Stimulated activated CD4-positive, alpha-beta T cell treated with anti-CD3 and anti-CD28 coated beads, Interleukin-12 subunit alpha, Interleukin-12 subunit beta, amount 100 ng/mL, for 4 hours (primary cell): ENCODE results near the gene PELO.
"Not testable (repeated sequence)": the region's sequence is repeated elsewhere in the genome, so short reads cannot be mapped to it uniquely, and the experiment has no call there.

Experiments used
- DNase-seq: peaks from one replicate; pipeline ENCODE4 v3.0.0-alpha.2; 2020

Gene PELO, protein sequence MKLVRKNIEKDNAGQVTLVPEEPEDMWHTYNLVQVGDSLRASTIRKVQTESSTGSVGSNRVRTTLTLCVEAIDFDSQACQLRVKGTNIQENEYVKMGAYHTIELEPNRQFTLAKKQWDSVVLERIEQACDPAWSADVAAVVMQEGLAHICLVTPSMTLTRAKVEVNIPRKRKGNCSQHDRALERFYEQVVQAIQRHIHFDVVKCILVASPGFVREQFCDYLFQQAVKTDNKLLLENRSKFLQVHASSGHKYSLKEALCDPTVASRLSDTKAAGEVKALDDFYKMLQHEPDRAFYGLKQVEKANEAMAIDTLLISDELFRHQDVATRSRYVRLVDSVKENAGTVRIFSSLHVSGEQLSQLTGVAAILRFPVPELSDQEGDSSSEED

GRCh38 chr5:52787600-52788504, at the start of gene PELO, which contains the start of gene ITGA1:
PELO (plus strand) TSS chr5:52787916; CDS start chr5:52800395, 12,479 bp downstream.
ITGA1 (plus strand) TSS chr5:52787916; CDS start chr5:52788354, 438 bp downstream.
- peak; percentile 21 for DNase-seq

- DNase-seq, result no peak
Measured at GRCh38 chr5:52738095-52738506, 49.6 kb upstream of the PELO start.

DNA sequence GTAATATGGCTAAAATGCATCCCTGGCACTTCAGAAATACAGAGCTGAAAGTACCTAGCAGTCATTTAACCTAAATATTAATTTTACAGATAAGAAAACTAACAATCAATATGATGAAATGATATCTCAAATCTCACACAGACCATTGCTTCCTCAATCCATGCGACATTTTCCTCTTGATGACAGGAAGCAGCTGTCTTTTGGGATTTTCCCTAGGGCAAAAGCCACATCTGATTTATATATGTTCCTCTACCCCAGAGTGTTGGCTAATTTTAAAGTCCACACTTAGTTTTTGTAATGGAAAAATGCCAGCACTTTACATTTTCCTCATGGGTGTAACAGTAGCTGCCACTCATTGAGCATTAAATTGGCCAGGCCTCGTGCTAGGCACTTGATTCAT, 47.7 kb upstream of the PELO start:
- no peak for DNase-seq

DNA sequence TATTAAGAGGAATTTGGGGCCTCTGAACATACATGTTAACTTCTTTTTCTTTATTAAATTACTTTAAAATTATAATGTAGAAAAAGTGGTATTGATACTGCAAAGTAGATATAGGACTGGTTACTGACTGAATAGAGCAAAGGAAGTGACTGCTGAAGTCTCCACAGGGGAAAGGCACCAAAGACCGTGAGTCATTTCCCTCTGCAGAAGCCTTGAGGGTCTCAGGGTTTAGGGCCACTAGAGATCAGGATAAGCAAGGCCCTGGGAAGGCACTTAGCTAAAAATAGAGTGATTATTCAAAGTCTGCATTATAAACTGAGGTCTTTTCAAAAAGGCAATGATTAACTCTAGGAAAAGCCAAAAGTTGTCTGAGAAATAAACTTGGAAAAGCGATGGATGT, 44.7 kb upstream of the PELO start:
- DNase-seq, result no peak

GRCh38 chr5:52743529-52743928, 44.2 kb upstream of the PELO start:
- DNase-seq, result no peak

GRCh38 chr5:52743970-52744369, 43.7 kb upstream of the PELO start:
- DNase-seq, result peak; percentile 4

DNA sequence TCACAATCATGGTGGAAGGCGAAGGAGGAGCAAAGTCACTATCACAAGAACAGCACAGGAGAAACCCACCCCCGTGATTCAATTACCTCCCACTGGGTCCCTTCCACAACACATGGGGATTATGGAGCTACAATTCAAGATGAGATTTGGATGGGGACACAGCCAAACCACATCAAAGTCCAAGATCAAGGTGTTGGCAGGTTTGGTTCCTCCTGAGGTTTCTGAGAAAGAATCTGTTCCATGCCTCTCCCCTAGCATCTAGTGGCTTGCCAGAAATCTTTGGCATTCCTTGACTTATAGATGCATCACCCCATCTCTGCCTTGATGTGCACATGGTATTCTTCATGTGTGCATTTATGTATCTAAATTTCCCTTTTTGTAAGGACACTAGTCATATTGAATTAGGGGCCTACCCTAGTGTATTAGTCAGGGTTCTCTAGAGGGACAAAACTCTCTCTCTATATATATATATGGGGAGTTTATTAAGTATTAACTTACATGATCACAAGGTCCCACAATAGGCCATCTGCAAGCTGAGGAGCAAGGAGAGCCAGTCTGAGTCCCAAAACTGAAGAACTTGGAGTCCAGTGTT, 42.8 kb upstream of the PELO start:
- not testable (repeated sequence) for DNase-seq

DNA sequence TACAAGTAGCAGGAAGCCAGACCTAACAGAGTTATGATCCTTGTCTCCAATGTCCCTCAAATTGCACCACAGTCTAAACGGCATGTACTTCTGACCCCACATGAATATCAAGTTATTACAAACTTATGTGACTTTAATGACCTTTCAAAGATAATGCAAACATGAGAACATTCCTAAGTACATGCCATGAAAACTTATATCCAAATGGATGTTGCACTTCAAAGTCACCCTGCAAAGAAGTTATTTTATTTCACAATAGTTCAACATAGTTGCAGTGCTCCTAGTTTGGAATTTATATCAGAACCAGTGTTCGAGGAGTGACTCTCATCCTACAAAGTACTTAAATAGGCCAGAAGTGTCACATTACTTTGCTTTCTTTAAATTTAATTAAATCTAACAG, 41.2 kb upstream of the PELO start:
- no peak for DNase-seq

DNA sequence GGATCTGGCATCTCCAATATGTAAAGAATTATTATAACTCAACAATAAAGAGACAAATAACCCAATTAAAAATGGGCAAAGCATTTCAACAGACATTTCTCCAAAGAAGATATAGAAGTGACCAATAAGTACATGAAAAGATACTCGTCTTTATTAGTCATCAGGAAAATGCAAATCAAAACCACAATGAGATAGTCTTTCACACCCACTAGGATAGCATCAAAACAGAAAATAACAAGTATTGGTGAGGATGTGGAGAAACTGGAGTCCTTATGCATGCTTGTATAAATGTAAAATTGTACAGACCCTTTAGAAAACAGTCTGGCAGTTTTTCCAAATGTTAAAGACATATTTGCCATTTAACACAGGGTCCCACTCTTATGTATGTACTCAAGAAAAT, 39.1 kb upstream of the PELO start:
- no peak for DNase-seq

DNA sequence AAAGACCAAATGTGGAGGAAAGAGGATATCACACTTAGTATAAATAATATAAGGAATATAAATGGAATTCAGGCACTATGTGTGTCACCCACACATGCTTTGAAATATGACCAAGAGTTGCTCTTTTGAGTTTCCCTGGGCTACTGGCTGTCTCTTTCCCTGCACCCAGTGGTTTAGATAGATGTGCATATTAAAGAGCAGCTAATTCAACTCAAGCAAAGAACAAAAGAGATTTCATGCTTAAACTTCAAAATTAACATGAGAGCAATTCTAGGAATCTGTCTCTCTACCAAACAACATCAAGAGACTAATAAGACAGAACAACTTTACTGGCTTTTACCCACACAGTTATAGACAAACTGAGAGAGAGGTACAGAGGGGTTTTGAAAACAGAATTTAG, 38.0 kb upstream of the PELO start:
- DNase-seq, result no peak

DNA sequence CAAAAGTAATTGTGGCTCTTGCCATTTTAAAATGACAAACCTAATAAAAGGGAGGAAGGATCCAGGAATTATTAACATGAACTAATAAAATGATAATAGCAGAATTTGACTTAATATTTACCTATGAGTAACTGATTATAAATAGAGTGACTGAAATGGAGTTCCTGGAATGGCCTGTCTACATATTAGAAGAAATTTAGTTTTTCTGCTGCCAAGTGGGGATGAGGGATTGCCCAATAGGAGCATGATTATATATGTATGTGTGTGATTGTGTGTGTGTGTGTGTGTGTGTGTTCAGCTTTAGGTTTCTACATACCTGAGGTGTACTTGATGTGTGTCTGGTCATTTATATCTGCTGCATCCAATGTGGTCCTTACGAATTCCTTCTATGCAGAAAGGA, 36.6 kb upstream of the PELO start:
- DNase-seq, result no peak

DNA sequence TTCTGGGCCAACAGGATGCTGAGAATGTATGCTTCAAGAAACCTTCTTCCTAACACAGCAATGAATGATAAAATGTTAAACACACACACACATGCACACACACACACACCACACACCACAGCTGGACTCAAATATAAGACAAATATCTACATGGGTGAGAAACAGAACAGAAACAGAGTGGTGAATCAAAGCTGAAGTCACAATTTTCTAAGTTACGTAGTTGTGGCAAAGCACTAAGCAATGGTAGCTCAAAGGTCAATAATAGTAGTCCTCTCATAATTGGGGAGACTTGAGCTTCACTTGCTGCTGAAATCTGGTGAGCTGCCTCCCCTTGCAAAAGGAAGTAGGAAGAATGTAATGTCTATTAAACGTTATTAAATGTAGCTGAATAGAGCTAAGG, 33.7 kb upstream of the PELO start:
- no peak for DNase-seq

GRCh38 chr5:52757527-52757926, 30.2 kb upstream of the PELO start:
- DNase-seq, result no peak

GRCh38 chr5:52758014-52758413, 29.7 kb upstream of the PELO start:
- no peak for DNase-seq

DNA sequence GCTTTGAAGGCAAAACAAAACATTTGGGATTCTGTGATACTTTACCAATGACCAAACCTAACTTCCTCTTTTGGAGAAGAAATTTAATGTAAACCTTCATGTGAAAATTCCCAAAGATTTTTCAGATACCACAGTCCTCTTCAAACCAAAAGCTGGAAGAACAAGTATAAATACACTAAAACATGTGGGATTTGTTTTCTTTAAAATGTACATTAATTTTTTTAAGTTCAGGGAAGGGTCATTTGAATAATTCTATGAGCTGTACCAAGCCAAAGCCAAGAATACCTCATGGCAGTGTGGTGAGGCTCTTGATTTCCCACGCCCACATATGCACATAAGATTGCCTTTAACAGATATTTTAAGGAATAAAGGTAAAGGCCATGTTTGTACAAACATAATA, 28.4 kb upstream of the PELO start:
- DNase-seq, result no peak

- peak; percentile 6 for DNase-seq
Measured at GRCh38 chr5:52760695-52761366, 26.9 kb upstream of the PELO start.

GRCh38 chr5:52767217-52767743, 20.4 kb upstream of the PELO start:
- DNase-seq, result no peak

DNA sequence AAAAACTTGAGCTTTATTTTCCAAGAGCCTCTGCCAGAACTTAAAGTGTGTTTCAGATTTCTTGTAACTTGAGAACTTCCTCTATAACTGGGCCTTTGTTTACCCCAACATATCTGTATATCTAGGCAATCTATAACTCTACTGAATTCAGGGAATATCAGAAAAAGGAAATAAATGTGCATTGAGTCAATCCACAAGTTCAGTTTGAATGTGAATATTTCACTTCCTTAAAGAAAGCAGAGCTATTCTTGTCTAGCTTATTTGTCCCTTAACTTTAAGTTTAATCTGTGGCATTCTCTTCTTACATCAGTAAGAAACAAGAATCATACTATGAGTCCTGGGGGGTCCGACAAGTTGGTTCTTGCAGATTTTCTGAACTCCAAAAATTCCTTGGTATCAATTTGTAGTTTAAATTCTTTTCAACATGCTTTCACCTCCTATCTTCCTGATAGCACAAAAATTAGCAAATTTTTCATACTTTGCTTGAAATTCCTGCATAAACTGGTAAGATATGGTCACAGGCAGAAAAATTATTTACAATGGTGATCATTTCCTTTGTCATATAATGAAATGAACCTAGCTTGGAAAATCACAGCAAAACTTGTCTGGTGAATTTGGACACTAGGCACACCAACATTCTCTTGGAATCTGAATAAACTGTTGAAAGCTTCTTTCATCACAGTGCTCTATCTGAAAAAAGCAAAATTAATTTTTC, 19.8 kb upstream of the PELO start:
- DNase-seq, result no peak

GRCh38 chr5:52769061-52769460, 18.7 kb upstream of the PELO start:
- no peak for DNase-seq

DNA sequence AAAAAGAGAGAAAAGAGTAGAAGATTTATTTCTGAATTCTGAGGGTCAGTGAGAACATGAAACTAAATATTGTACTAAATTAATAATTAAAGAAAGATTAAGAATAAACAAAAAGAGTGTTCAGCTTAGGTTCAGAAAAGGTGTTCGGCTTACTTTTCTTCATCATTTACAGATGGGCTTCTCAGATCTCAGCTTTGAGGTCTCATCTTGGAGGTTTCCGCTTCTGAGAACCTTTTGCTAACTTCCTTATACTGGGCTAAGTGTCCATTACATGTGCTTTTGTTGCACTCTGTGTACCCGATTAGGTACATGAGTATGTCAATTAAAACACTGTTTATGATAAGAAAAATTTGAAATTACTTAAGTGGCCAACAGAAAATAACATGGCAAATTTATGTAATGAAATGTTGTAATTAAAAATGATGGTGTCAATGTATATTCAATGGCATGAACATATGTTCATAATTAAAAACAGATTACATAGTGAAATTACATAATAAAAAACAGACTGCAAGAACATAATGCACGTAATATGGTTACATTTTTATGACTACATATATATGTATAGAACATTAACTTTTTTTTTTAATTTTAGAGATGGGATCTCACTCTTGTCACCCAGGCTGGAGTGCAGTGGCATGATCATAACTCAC, 17.3 kb upstream of the PELO start:
- no peak for DNase-seq

- DNase-seq, result peak; percentile 10
Measured at GRCh38 chr5:52771343-52772039, 16.2 kb upstream of the PELO start.
